ENCODE measurements around the gene PKP4.

- TF ChIP-seq, protein P1, sequence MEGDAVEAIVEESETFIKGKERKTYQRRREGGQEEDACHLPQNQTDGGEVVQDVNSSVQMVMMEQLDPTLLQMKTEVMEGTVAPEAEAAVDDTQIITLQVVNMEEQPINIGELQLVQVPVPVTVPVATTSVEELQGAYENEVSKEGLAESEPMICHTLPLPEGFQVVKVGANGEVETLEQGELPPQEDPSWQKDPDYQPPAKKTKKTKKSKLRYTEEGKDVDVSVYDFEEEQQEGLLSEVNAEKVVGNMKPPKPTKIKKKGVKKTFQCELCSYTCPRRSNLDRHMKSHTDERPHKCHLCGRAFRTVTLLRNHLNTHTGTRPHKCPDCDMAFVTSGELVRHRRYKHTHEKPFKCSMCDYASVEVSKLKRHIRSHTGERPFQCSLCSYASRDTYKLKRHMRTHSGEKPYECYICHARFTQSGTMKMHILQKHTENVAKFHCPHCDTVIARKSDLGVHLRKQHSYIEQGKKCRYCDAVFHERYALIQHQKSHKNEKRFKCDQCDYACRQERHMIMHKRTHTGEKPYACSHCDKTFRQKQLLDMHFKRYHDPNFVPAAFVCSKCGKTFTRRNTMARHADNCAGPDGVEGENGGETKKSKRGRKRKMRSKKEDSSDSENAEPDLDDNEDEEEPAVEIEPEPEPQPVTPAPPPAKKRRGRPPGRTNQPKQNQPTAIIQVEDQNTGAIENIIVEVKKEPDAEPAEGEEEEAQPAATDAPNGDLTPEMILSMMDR (conservative IDR thresholded peaks at IDR 0.05), result no peak
- no peak for TF ChIP-seq ZFX (IDR thresholded peaks at IDR 0.05)
These were observed 43.2 kb upstream of the PKP4 start for GRCh38 chr2:158413581-158413980.
